MV-4-11 (cell line): Measurements from ENCODE around the gene CXorf38.
A peak's percentile ranks its signal among the peaks of the same experiment; 100 is the strongest.
"Not testable (repeated sequence)": the region's sequence is repeated elsewhere in the genome, so short reads cannot be mapped to it uniquely, and the experiment has no call there.

Source experiments
- DNase-seq: peaks from one replicate; lab custom pipeline; 2025; lab: John Stamatoyannopoulos, UW

CXorf38 gene

GRCh38 chrX:40625294-40625693 lies 22.1 kb downstream of the CXorf38 start:
- no peak for DNase-seq

- no peak for DNase-seq
Measured at GRCh38 chrX:40623665-40624064, 23.7 kb downstream of the CXorf38 start.

GRCh38 chrX:40623139-40623536 lies 24.2 kb downstream of the CXorf38 start, which contains the start of gene MPC1L:
MPC1L (plus strand) TSS chrX:40623428; CDS start chrX:40623566, 138 bp downstream.
- no peak for DNase-seq

GRCh38 chrX:40622479-40623138 lies 24.8 kb downstream of the CXorf38 start:
- no peak for DNase-seq

GRCh38 chrX:40617566-40617965 lies 29.8 kb downstream of the CXorf38 start:
- DNase-seq = no peak

- DNase-seq = no peak
Measured at GRCh38 chrX:40615976-40616375, 31.4 kb downstream of the CXorf38 start.

GRCh38 chrX:40612511-40612910 lies 34.9 kb downstream of the CXorf38 start:
- no peak for DNase-seq

GRCh38 chrX:40607381-40607780 lies 40.0 kb downstream of the CXorf38 start:
- DNase-seq = no peak

GRCh38 chrX:40603446-40603845 lies 43.9 kb downstream of the CXorf38 start:
- no peak for DNase-seq

- not testable (repeated sequence) for DNase-seq
Measured at GRCh38 chrX:40589616-40590321, 57.6 kb downstream of the CXorf38 start.

- not testable (repeated sequence) for DNase-seq
Measured at GRCh38 chrX:40587623-40588022, 59.7 kb downstream of the CXorf38 start.

GRCh38 chrX:40582811-40583210 lies 64.5 kb downstream of the CXorf38 start:
- DNase-seq = peak; percentile 17

GRCh38 chrX:40582178-40582577 lies 65.2 kb downstream of the CXorf38 start:
- DNase-seq = not testable (repeated sequence)

GRCh38 chrX:40581336-40581920 lies 65.9 kb downstream of the CXorf38 start:
- DNase-seq = no peak

- DNase-seq = peak; percentile 92
Measured at GRCh38 chrX:40580537-40581335, 66.6 kb downstream of the CXorf38 start, which contains the start of gene ATP6AP2. ATP6AP2 (plus strand) TSS chrX:40580970; CDS start chrX:40581066, 96 bp downstream.

- DNase-seq = no peak
Measured at GRCh38 chrX:40579900-40580536, 67.3 kb downstream of the CXorf38 start.

- peak; percentile 14 for DNase-seq
Measured at GRCh38 chrX:40579141-40579540, 68.2 kb downstream of the CXorf38 start.

GRCh38 chrX:40578039-40578695 lies 69.2 kb downstream of the CXorf38 start:
- peak; percentile 14 for DNase-seq
